ENCODE results near the gene XRCC1.

- no peak for TF ChIP-seq CTCF (IDR thresholded peaks at IDR 0.05; ENCODE audit: low read depth, low read length)
- no peak for TF ChIP-seq EZH2phosphoT487 (IDR thresholded peaks at IDR 0.05; ENCODE audit: low read depth)
These were observed 44.1 kb upstream of the XRCC1 start, which contains the start of gene ZNF428 for GRCh38 chr19:43619262-43620060.
